Activated CD4-positive, alpha-beta T cell treated with anti-CD3 and anti-CD28 coated beads, Interleukin-2, amount 50 U/mL, for 48 hours (primary cell): ENCODE measurements around the gene CCDC191.

ENCODE experiments used
- DNase-seq, 2 experiments: peaks; one replicate each; pipeline ENCODE4 v3.0.0-alpha.2; 2020

The CCDC191 gene

DNA sequence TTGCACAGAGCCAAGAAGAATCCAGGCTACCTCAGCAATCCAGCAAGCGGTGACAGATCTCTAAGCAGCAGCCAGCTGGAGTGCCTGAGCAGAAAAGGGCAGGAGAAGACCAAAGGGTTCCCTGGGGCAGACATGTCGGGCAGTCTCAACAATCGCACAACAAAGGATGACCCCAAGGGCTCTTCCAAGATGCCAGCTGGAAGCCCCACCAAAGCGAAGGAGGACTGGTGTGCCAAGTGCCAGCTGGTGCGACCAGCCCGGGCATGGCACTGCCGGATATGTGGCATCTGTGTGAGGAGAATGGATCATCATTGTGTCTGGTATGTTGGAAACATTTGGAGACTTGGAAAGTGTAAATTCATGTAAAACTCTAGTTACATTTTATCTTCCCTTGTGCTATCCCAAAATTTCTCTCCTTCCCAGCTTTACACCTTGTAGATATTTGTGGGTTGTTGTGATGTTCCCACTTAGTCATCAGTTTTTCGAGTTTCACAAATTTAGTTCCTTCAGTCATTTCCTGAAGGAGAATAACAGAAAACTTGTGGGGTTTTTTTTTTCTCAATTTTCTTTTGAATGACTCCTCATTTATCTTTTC, 102.1 kb downstream of the CCDC191 start:
- no peak for DNase-seq

DNA sequence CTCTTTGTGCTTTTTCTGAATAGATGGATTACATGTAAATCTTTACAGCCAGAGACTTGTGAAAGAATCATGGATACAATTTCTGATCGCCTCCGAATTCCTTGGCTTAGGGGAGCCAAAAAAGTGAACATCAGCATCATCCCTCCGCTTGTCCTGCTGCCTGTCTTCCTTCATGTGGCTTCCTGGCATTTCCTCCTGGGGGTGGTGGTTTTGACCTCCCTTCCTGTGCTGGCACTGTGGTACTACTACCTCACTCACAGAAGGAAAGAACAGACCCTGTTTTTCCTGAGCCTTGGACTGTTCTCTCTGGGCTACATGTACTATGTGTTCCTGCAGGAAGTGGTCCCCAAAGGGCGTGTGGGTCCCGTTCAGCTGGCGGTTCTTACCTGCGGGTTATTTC, 102.6 kb downstream of the CCDC191 start:
- no peak for DNase-seq

DNA sequence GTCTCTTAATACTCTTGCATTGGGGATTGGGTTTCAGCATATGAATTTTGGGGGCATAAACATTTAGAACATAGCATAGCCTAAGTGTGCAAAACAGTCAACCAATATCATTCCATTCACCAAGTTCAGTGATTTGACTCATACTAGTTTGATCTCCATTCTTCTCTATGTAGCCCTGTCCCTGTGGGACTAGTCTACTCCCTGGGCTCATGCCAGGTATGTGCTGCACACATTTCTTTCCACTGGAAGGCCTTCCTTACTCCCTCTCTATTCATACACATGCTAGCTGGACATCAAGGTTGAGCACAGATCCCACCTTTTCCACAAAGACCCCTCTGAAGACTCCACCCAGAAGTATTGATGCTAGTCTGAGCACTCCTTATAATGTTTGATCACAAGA, 103.4 kb downstream of the CCDC191 start:
- DNase-seq: no peak

GRCh38 chr3:113948015-113948917, 108.1 kb downstream of the CCDC191 start:
- peak; percentile 27 to 43 for DNase-seq

- peak; percentile 60 to 66 for DNase-seq
Measured at GRCh38 chr3:113947372-113948014, 108.8 kb downstream of the CCDC191 start, which contains the start of gene ZDHHC23. Gene ZDHHC23 (plus strand): TSS chr3:113948013. CDS start chr3:113948803, 790 bp downstream.

GRCh38 chr3:113946831-113947230, 109.5 kb downstream of the CCDC191 start:
- DNase-seq: no peak

DNA sequence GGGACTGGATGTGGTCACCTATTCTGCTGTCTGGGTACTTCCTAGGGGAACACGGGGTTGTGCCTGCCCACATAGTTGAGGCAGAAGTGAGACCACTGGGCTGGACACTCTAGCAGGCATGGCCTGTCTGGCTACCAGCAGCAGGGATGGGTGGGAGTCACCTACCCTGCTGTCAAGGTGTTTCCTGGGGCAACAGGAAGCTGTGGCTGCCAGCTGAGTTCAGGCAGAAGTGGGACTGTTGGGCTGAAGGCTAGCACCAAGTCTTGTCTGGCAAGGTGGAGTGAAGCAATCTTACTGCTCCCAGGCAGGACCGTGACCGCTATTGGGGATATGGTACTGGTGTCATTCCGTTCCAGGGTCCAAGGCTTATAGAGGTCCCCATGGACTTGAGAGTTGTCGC, 128.8 kb downstream of the CCDC191 start:
- DNase-seq: no peak

- no peak for DNase-seq
Measured at GRCh38 chr3:113914646-113915045, 141.7 kb downstream of the CCDC191 start.
